ENCODE results near the gene SIRT3. TPM values are rescaled to one million over a fixed set of nuclear protein-coding genes. Genes with fewer than 3 reads are reported as not detected.

Gene SIRT3
- total RNA-seq = 6.3 and 8.7 TPM in 2 replicates

GRCh38 chr11:235997-236773 lies at the start of gene SIRT3:
TSS of gene SIRT3 (minus strand) at chr11:236342. CDS start at chr11:236328, 14 bp downstream.

GRCh38 chr11:278001-278951 lies 42.1 kb upstream of the SIRT3 start, which contains the start of gene NLRP6:
TSS of gene NLRP6 (plus strand) at chr11:278407. CDS start at chr11:278570, 163 bp downstream.

GRCh38 chr11:236774-237767 lies 929 bp upstream of the SIRT3 start, which contains the start of gene PSMD13:
TSS of gene PSMD13 (plus strand) at chr11:236976. CDS start at chr11:237050, 74 bp downstream.

GRCh38 chr11:207208-207862 lies 28.8 kb downstream of the SIRT3 start, which contains the start of the genes BET1L and RIC8A:
TSS of gene BET1L (minus strand) at chr11:207399. CDS start at chr11:207321, 78 bp downstream.
TSS of gene RIC8A (plus strand) at chr11:207708. CDS start at chr11:208855, 1,147 bp downstream.

GRCh38 chr11:192674-193128 lies 43.4 kb downstream of the SIRT3 start, which contains the start of gene SCGB1C1:
TSS of gene SCGB1C1 (plus strand) at chr11:193078. CDS start at chr11:193100, 22 bp downstream.

Other genes with a start within 250 kb of the SIRT3 start
- gene SCGB1C1, start 43.3 kb downstream of the SIRT3 start, total RNA-seq = not detected in 2 replicates
- 15.4 and 17.0 TPM in 2 replicates for gene BET1L, start 28.9 kb downstream of the SIRT3 start, total RNA-seq
- gene RIC8A, start 28.6 kb downstream of the SIRT3 start, total RNA-seq = 109 and 164 TPM in 2 replicates
- gene PSMD13, start 634 bp upstream of the SIRT3 start, total RNA-seq = 204 and 227 TPM in 2 replicates
- gene NLRP6, start 42.1 kb upstream of the SIRT3 start, total RNA-seq = not detected in 2 replicates
- 7.1 and 8.0 TPM in 2 replicates for gene PGGHG, start 52.8 kb upstream of the SIRT3 start, total RNA-seq
- gene IFITM5, start 63.2 kb upstream of the SIRT3 start, total RNA-seq = not detected in 2 replicates
- gene IFITM2, start 71.5 kb upstream of the SIRT3 start, total RNA-seq = 230 and 259 TPM in 2 replicates
- 47.6 and 56.4 TPM in 2 replicates for gene IFITM1, start 77.7 kb upstream of the SIRT3 start, total RNA-seq
- 288 and 289 TPM in 2 replicates for gene IFITM3, start 84.5 kb upstream of the SIRT3 start, total RNA-seq
- gene B4GALNT4, start 133.2 kb upstream of the SIRT3 start, total RNA-seq = 0.05 TPM in 1 of 2 replicates, not detected in the other
- 1.6 and 2.6 TPM in 2 replicates for gene PKP3, start 157.9 kb upstream of the SIRT3 start, total RNA-seq
- gene SIGIRR, start 178.7 kb upstream of the SIRT3 start, total RNA-seq = 48.3 and 58.3 TPM in 2 replicates
- 0.20 and 0.89 TPM in 2 replicates for gene ANO9, start 205.7 kb upstream of the SIRT3 start, total RNA-seq
- gene PTDSS2, start 213.9 kb upstream of the SIRT3 start, total RNA-seq = 33.6 and 52.3 TPM in 2 replicates